Regular cardiac myocyte (primary cell): ENCODE data around the gene FKBP1A. TPM values are rescaled to one million over a fixed set of nuclear protein-coding genes. Genes with fewer than 3 reads are reported as not detected.

Experiments
- total RNA-seq: library from RNA; depleted of rRNA; stranded (reverse); fragments of >200 nt; gene quantifications from 2 replicates; pipeline ENCODE4 v1.2.3, GENCODE V29; 2014

The FKBP1A gene
- total RNA-seq: 154 and 176 TPM in 2 replicates

GRCh38 chr20:1392693-1393506, at the start of gene FKBP1A:
TSS of gene FKBP1A (minus strand) at chr20:1393054. CDS start at chr20:1392998, 56 bp downstream.

GRCh38 chr20:1328680-1329330, 64.0 kb downstream of the FKBP1A start, which contains the start of gene SDCBP2:
TSS of gene SDCBP2 (minus strand) at chr20:1329139. CDS start at chr20:1320416, 8,723 bp downstream.

Other genes starting within 250 kb of the FKBP1A start
- under 0.01 TPM in 1 of 2 replicates, not detected in the other for gene TMEM74B, start 208.1 kb downstream of the FKBP1A start, total RNA-seq
- not detected in 2 replicates for gene C20orf202, start 189.6 kb downstream of the FKBP1A start, total RNA-seq
- 0.19 TPM in 1 of 2 replicates, not detected in the other for gene RAD21L1, start 167.0 kb downstream of the FKBP1A start, total RNA-seq
- gene SNPH, start 126.8 kb downstream of the FKBP1A start, total RNA-seq: 12.7 and 13.6 TPM in 2 replicates
- gene SDCBP2, start 63.9 kb downstream of the FKBP1A start, total RNA-seq: 2.3 TPM in 2 replicates
- 22.0 and 39.3 TPM in 2 replicates for gene NSFL1C, start 73.8 kb upstream of the FKBP1A start, total RNA-seq
- not detected in 2 replicates for gene SIRPB2, start 98.4 kb upstream of the FKBP1A start, total RNA-seq
- not detected in 2 replicates for gene SIRPD, start 164.7 kb upstream of the FKBP1A start, total RNA-seq
- 0.19 and 2.5 TPM in 2 replicates for gene SIRPB1, start 227.0 kb upstream of the FKBP1A start, total RNA-seq